GM12878 (cell line): ENCODE measurements around the gene CXCL12. TPM values are rescaled to one million over a fixed set of nuclear protein-coding genes. Genes with fewer than 3 reads are reported as not detected.

ENCODE experiments used
- ATAC-seq: fragments of 200-7000 bp; cut with Tn5 transposase; 3 replicates; pipeline ENCODE4 v1.9.1; 2020; ENCODE audit warnings: mild to moderate bottlenecking, moderate library complexity
- BruUV-seq: library from RNA; stranded (reverse); fragments of 400-500 nt; replicated peaks from 2 replicates; lab custom pipeline; 2021; lab: Mats Ljungman, UMichigan
- CTCF ChIA-PET: fragments of 300-600 bp; sonication (Branson Sonifier 250); formaldehyde crosslinking; extraction: SDS; loops from one replicate; lab custom pipeline; 2021; ENCODE audit warnings: inconsistent platforms; lab: Yijun Ruan, JAX
- POLR2A ChIA-PET: fragments of 350-600 bp; formaldehyde crosslinking; extraction: SDS; loops from one replicate; lab custom pipeline; 2021; ENCODE audit warnings: inconsistent platforms; lab: Charles Lee
- RAD21 ChIA-PET: fragments of 300-600 bp; sonication (Branson Sonifier 250); formaldehyde crosslinking; loops from one replicate; lab custom pipeline; 2023; ENCODE audit warnings: antibody characterized with exemption; ENCODE audit not compliant: unreplicated experiment; lab: Charles Lee
- SMC1A ChIA-PET: fragments of 300-600 bp; sonication (Branson Sonifier 250); formaldehyde crosslinking; loops from one replicate; lab custom pipeline; 2023; ENCODE audit not compliant: unreplicated experiment, uncharacterized antibody; lab: Charles Lee
- DNase-seq: peaks from one replicate; pipeline ENCODE4 v3.0.0-alpha.2; 2011; ENCODE audit warnings: low read depth, low spot score
- FAIRE-seq: peaks from 3 replicates; lab custom pipeline; 2011; peaks lifted over from hg19 to GRCh38; lab: Jason Lieb, UNC
- H2AFZ ChIP-seq: 2 replicates; pipeline ENCODE4 v1.6.0; 2011; ENCODE audit warnings: low read depth, low read length, control low read depth; ENCODE audit not compliant: control insufficient read depth
- H3K27ac ChIP-seq: 2 replicates; pipeline ENCODE4 v1.5.1; 2011; ENCODE audit warnings: control low read depth; ENCODE audit not compliant: control insufficient read depth, insufficient read depth
- H3K27me3 ChIP-seq, 2 experiments: replicated peaks in 1 of 2; 2 replicates each; pipeline versions ENCODE4 v1.6.0 to v1.6.1; 2011; ENCODE audit warnings: low read length in 1 of 2; ENCODE audit not compliant: control insufficient read depth in 2 of 2, insufficient read depth in 2 of 2
- H3K36me3 ChIP-seq, 2 experiments: 2 replicates each; pipeline ENCODE4 v1.5.1; 2011; ENCODE audit warnings: low read length in 1 of 2; ENCODE audit not compliant: control insufficient read depth in 2 of 2, insufficient read depth in 2 of 2
- H3K4me1 ChIP-seq: 2 replicates; pipeline ENCODE4 v1.6.1; 2011; ENCODE audit warnings: mild to moderate bottlenecking, low read length, moderate library complexity, mixed read lengths; ENCODE audit not compliant: control insufficient read depth, insufficient read depth
- H3K4me2 ChIP-seq: 2 replicates; pipeline ENCODE4 v1.6.0; 2011; ENCODE audit warnings: control low read depth; ENCODE audit not compliant: control insufficient read depth, insufficient read depth
- H3K4me3 ChIP-seq: fragments of 200-600 bp; sonication (generic); 2 replicates; pipeline ENCODE4 v1.5.1; 2016
- H3K79me2 ChIP-seq: 2 replicates; pipeline ENCODE4 v1.6.0; 2011; ENCODE audit warnings: low read length; ENCODE audit not compliant: control insufficient read depth, insufficient read depth
- H3K9ac ChIP-seq: 2 replicates; pipeline ENCODE4 v1.8.0; 2011; ENCODE audit warnings: low read length, control low read depth, mixed read lengths; ENCODE audit not compliant: control insufficient read depth, insufficient read depth
- H3K9me3 ChIP-seq: replicated peaks from 3 replicates; pipeline ENCODE4 v1.5.1; 2011; ENCODE audit warnings: mild to moderate bottlenecking, low read length; ENCODE audit not compliant: control insufficient read depth, insufficient read depth
- H4K20me1 ChIP-seq: 2 replicates; pipeline ENCODE4 v1.6.0; 2011; ENCODE audit not compliant: control insufficient read depth, insufficient read depth
- ATF7 ChIP-seq: fragments of 450-650 bp; IDR thresholded peaks from 2 replicates; pipeline ENCODE4 v1.6.1; 2016; ENCODE audit warnings: low read depth, mild to moderate bottlenecking
- CBX3 ChIP-seq: fragments of 200-600 bp; sonication (generic); IDR thresholded peaks from 2 replicates; pipeline ENCODE4 v1.6.1; 2016; ENCODE audit warnings: low read depth, borderline replicate concordance
- CEBPB ChIP-seq, 2 experiments: fragments of 150-350 bp in 1 of 2; IDR thresholded peaks; 2 replicates each; pipeline ENCODE4 v1.6.1; 2012 to 2014; ENCODE audit warnings: low read depth in 2 of 2, low read length in 2 of 2, borderline replicate concordance in 1 of 2, inconsistent platforms in 1 of 2
- E2F8 ChIP-seq: fragments of 450-650 bp; IDR thresholded peaks from 2 replicates; pipeline ENCODE4 v1.6.1; 2018; ENCODE audit warnings: mild to moderate bottlenecking, low read depth, moderate library complexity; ENCODE audit not compliant: partially characterized antibody
- FOXK2 ChIP-seq: fragments of 450-650 bp; IDR thresholded peaks from 2 replicates; pipeline ENCODE4 v1.6.1; 2017; ENCODE audit warnings: mild to moderate bottlenecking, moderate library complexity
- NBN ChIP-seq: fragments of 450-650 bp; IDR thresholded peaks from 2 replicates; pipeline ENCODE4 v1.6.1; 2016
- NFYB ChIP-seq: IDR thresholded peaks from 2 replicates; pipeline ENCODE4 v1.6.1; 2011; ENCODE audit warnings: low read depth, mild to moderate bottlenecking, low read length, improper control_type of control experiment, moderate library complexity; ENCODE audit not compliant: insufficient read depth
- NR2C1 ChIP-seq: fragments of 450-650 bp; IDR thresholded peaks from 2 replicates; pipeline ENCODE4 v1.6.1; 2017; ENCODE audit warnings: antibody characterized with exemption, mild to moderate bottlenecking, moderate library complexity
- SREBF2 ChIP-seq: IDR thresholded peaks from 2 replicates; pipeline ENCODE4 v1.6.1; 2012; ENCODE audit warnings: mild to moderate bottlenecking, low read length
- TBL1XR1 ChIP-seq: IDR thresholded peaks from 2 replicates; pipeline ENCODE4 v1.6.1; 2012; ENCODE audit warnings: low read depth, low read length, improper control_type of control experiment
- YY1 ChIP-seq: IDR thresholded peaks from 2 replicates; pipeline ENCODE4 v1.6.1; 2011; ENCODE audit warnings: low read depth, mild to moderate bottlenecking, low read length
- WGBS: methylation state at CpG from one replicate; pipeline ENCODE4 v1.1.6; 2016; ENCODE audit warnings: low lambda C conversion rate; ENCODE audit not compliant: insufficient replicate concordance, insufficient coverage; ENCODE audit errors: missing lambda C conversion rate; 5-methylcytosine and 5-hydroxymethylcytosine counted together
- in situ Hi-C: fragments of 300-500 bp; cut with MboI; formaldehyde crosslinking; loops from 9 replicates; pipeline ENCODE4 v1.14.3; 2018; ENCODE audit warnings: mixed read lengths
- intact Hi-C: fragments of 100-400 bp; cut with micrococcal nuclease; formaldehyde crosslinking; loops from one replicate; pipeline ENCODE4 v1.14.2; 2022; ENCODE audit not compliant: unreplicated experiment
- polyA plus RNA-seq, 11 experiments: library from polyadenylated mRNA; depleted of rRNA in 4 of 11; unstranded in 6 of 11; stranded (reverse) in 5 of 11; fragments of >200 nt; fragmentation: Nextera tagmentation in 4 of 11; fragmentation: Illumina TruSeq in 1 of 11; extraction: Ambion mirVana in 4 of 11; extraction: Trizol in 1 of 11; gene quantifications; 1 replicate in 1 of 11; 2 replicates in 10 of 11; pipeline versions ENCODE4 v1.2.1 to v1.2.3, GENCODE V29; 2011 to 2016; ENCODE audit warnings: inconsistent platforms in 2 of 11, missing spikeins in 2 of 11, low read depth in 1 of 11
- total RNA-seq, 4 experiments: library from RNA; depleted of rRNA in 3 of 4; stranded (reverse); fragments of >200 nt in 3 of 4; fragmentation: Illumina TruSeq in 1 of 4; extraction: Trizol in 1 of 4; gene quantifications; 2 replicates each; pipeline versions ENCODE4 v1.2.1 to v1.2.3, GENCODE V29; 2013 to 2021

CXCL12 gene
- total and polyA plus RNA-seq, 10 of the 15 experiments (the other 5 are each of a cell fraction or from before 2014, with no cell fraction given), result 0.03 to 4.5 (median 0.53) TPM

DNA sequence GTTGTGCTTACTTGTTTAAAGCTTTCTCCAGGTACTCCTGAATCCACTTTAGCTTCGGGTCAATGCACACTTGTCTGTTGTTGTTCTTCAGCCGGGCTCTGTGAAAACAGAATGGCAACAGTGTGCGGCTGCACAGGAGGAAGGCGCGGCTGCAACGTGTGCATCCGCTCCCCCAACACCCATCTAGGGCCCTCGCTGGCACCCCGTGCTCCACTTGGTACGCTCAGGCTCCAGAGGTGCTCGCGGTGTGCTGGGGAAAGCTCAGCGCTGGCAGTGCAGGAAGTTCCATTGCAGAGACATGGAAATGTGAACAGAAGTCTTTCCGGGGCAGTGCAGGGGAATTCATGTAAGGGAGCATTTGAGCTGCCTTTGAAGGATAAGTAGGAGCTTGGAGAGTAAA lies 6.3 kb downstream of the CXCL12 start (continued):
- no peak for TF ChIP-seq E2F8
- TF ChIP-seq NR2C1, result no peak

DNA sequence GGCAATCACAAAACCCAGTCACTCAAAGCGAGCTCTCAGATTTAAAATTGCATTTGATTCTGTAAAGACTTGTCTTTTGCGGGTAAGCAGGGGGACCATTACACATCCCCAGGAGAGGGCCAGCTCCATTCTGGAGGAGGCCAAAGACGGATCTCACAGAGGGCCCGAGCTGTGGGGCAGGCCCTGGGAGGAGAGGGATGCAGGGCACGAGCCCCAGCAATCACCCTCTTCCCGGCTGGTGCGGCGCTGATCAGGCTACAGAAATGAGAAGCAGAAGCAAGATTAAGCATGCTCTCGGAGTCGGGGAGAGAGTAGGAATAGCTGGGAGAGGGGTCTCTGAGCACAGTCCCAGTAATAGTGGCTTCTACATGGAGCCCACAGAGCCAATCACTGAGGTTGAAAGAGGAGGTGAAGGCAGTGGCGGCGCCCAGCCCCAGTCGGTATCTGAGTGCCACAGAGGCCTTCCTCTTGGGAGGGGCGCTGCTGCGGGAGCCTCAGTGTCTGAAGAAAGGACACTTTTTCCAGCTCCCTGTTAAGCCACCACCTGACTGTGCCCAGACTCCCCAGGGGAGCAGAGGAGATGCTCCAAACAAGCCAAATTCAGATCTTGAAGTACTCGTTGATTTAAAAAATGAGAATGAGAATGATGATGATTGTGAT lies 7.1 kb downstream of the CXCL12 start:
- Histone ChIP-seq H2AFZ (no peak overlapping the region), H3K79me2 (no peaks in the 10 kb centered on the region), H3K9me3 (no peaks in the 10 kb centered on the region), H3K36me3 (no peaks in the 10 kb centered on the region), H4K20me1 (no peaks in the 10 kb centered on the region), H3K4me2 (no peak overlapping the region), H3K27ac (no peak overlapping the region), H3K27me3 (no peaks in the 10 kb centered on the region; a peak in 1 of 4 replicates), H3K4me3 (no peak overlapping the region), H3K9ac (no peak overlapping the region), H3K4me1 (no peaks in the 10 kb centered on the region)
- no peak for ATAC-seq
- intact Hi-C loops (no loop called here), in situ Hi-C loops (loop anchor here (25.0 kb wide), 1 partner anchor 485 kb away; no protein-coding TSS in a partner anchor)
- ChIA-PET RAD21 (interaction anchor here (1.2 kb wide), 1 partner anchor 9 kb away, joined by 3 read pairs; no protein-coding TSS in a partner anchor), CTCF (no interaction called here), SMC1A (no interaction called here), POLR2A (no interaction called here)
- 70% methylated on average over 16 of the region's 16 CpGs for WGBS
- FAIRE-seq, result no peak
- no peak for TF ChIP-seq NFYB
- no peak for TF ChIP-seq TBL1XR1
- no peak for TF ChIP-seq CBX3
- no peak for TF ChIP-seq YY1
- no peak for TF ChIP-seq FOXK2
- no peak for TF ChIP-seq CEBPB (IDR thresholded peaks at IDR 0.05; ENCODE audit: borderline replicate concordance in 1 of 2, low read depth in 2 of 2, low read length in 2 of 2)
- no peak for TF ChIP-seq SREBF2
- TF ChIP-seq ATF7, result no peak
- TF ChIP-seq NBN, result no peak
- BruUV-seq, result no TSS peak
- no peak for DNase-seq
